Erythroblast (primary cell): ENCODE data around the gene PACRGL.

Experiments
- GATA1 ChIP-seq: IDR thresholded peaks from 2 replicates; pipeline ENCODE4 v1.6.1; 2011; ENCODE audit warnings: low read depth, mild to moderate bottlenecking, control low read depth, low read length, moderate library complexity
- POLR2A ChIP-seq: IDR thresholded peaks from 2 replicates; pipeline ENCODE4 v1.6.1; 2011; ENCODE audit warnings: mild to moderate bottlenecking, low read length

- TF ChIP-seq POLR2A (no peak), GATA1 (no peak)
Observed at GRCh38 chr4:20681271-20681670, 19.0 kb upstream of the PACRGL start.
